Left cardiac atrium (tissue), 4 donors: ENCODE results near the gene SERP2. TPM values are rescaled to one million over a fixed set of nuclear protein-coding genes. Genes with fewer than 3 reads are reported as not detected.
A peak's percentile ranks its signal among the peaks of the same experiment; 100 is the strongest.

ENCODE experiments used
- ATAC-seq, 2 donors: fragments of 200-7000 bp; cut with Tn5 transposase; one replicate each; pipeline ENCODE4 v1.9.1; 2020; ENCODE audit warnings: mild to moderate bottlenecking in 2 of 2, moderate library complexity in 2 of 2
- DNase-seq: peaks from one replicate; pipeline ENCODE4 v3.0.0-alpha.2; 2020
- intact Hi-C, 2 donors: fragments of 100-400 bp; cut with DNase I; formaldehyde crosslinking; loops; one replicate each; pipeline versions ENCODE4 v1.14.1 to v1.15.1; 2022 to 2023
- total RNA-seq, 2 donors: library from RNA; stranded (reverse); fragmentation: NEBNext Ultra II Directional; extraction: Animal tissue kit (Norgen Biotek cat#: 25700); gene quantifications; one replicate each; pipeline ENCODE4 v1.2.1, GENCODE V29; 2021
- donor health status: DM: no; HTN: yes; CAD: no.
- donor health status: DM: no; HTN: yes; CAD: no; lungs with severe emphysema.
- donor health status: DM: yes; HTN: yes; CAD: no.
- donor health status: Dilated cardiomyopathy.

SERP2 gene
- total RNA-seq, 2 donors from 2014 or later = 12.9 to 14.6 TPM

- ATAC-seq (peak; percentile 49 to 57), DNase-seq (no peak)
- intact Hi-C loops = no loop called here
These were observed 10.3 kb downstream of the SERP2 start for GRCh38 chr13:44383945-44384344.

GRCh38 chr13:44384778-44385177 lies 11.2 kb downstream of the SERP2 start:
- DNase-seq (no peak), ATAC-seq (no peak)
- intact Hi-C loops = no loop called here

- ATAC-seq (peak in 1 of 2 donors; percentile 34), DNase-seq (no peak)
- intact Hi-C loops = no loop called here
These were observed 11.8 kb downstream of the SERP2 start for GRCh38 chr13:44385401-44385800.

GRCh38 chr13:44385847-44386246 lies 12.2 kb downstream of the SERP2 start:
- DNase-seq (no peak), ATAC-seq (peak in 1 of 2 donors; percentile 47)
- intact Hi-C loops = no loop called here

GRCh38 chr13:44386913-44387556 lies 13.4 kb downstream of the SERP2 start:
- DNase-seq = no peak
- intact Hi-C loops = no loop called here
- ATAC-seq = no peak

- DNase-seq = peak; percentile 35
- peak; percentile 57 to 85 for ATAC-seq
- intact Hi-C loops = no loop called here
These were observed 14.9 kb downstream of the SERP2 start for GRCh38 chr13:44388427-44389059.

- ATAC-seq = no peak
- no peak for DNase-seq
- intact Hi-C loops = no loop called here
These were observed 15.5 kb downstream of the SERP2 start for GRCh38 chr13:44389060-44389666.

GRCh38 chr13:44389876-44390275 lies 16.3 kb downstream of the SERP2 start:
- no peak for DNase-seq
- no peak for ATAC-seq
- intact Hi-C loops = no loop called here

- ATAC-seq = peak in 1 of 2 donors; percentile 42
- DNase-seq = peak; percentile 42
- intact Hi-C loops = no loop called here
These were observed 19.8 kb downstream of the SERP2 start for GRCh38 chr13:44393391-44393790.

GRCh38 chr13:44394658-44395057 lies 21.0 kb downstream of the SERP2 start:
- no peak for ATAC-seq

GRCh38 chr13:44395976-44396694 lies 22.5 kb downstream of the SERP2 start:
- DNase-seq = no peak
- intact Hi-C loops = loop anchor here in 1 of 2 donors (5.0 kb wide), 1 partner anchor 36 kb away; no protein-coding TSS in a partner anchor
- ATAC-seq = no peak

More at GRCh38 chr13:44394658-44395057, 21.0 kb downstream of the SERP2 start:
- intact Hi-C loops = loop anchor here in 1 of 2 donors (5.0 kb wide), 1 partner anchor 38 kb away; no protein-coding TSS in a partner anchor
- no peak for DNase-seq

GRCh38 chr13:44396701-44397580 lies 23.3 kb downstream of the SERP2 start:
- peak; percentile 80 to 82 for ATAC-seq
- DNase-seq = peak; percentile 36
- intact Hi-C loops = loop anchor here in 1 of 2 donors (5.0 kb wide), 1 partner anchor 35 kb away; no protein-coding TSS in a partner anchor

- intact Hi-C loops = loop anchor here in 1 of 2 donors (5.0 kb wide), 1 partner anchor 35 kb away; no protein-coding TSS in a partner anchor
- DNase-seq (no peak), ATAC-seq (no peak)
These were observed 24.2 kb downstream of the SERP2 start for GRCh38 chr13:44397766-44398223.

GRCh38 chr13:44398606-44399005 lies 25.0 kb downstream of the SERP2 start:
- intact Hi-C loops = loop anchor here in 1 of 2 donors (5.0 kb wide), 1 partner anchor 34 kb away; no protein-coding TSS in a partner anchor
- ATAC-seq (no peak), DNase-seq (no peak)

- no peak for ATAC-seq
- intact Hi-C loops = loop anchor here in 1 of 2 donors (5.0 kb wide), 1 partner anchor 33 kb away; no protein-coding TSS in a partner anchor
- no peak for DNase-seq
These were observed 25.4 kb downstream of the SERP2 start for GRCh38 chr13:44399074-44399473.

- intact Hi-C loops = loop anchor here in 1 of 2 donors (10.0 kb wide), 1 partner anchor 76 kb away; no protein-coding TSS in a partner anchor
- ATAC-seq (no peak), DNase-seq (no peak)
These were observed 27.1 kb downstream of the SERP2 start for GRCh38 chr13:44400736-44401135.

- DNase-seq = no peak
- intact Hi-C loops = loop anchor here in 1 of 2 donors (10.0 kb wide), 1 partner anchor 77 kb away; no protein-coding TSS in a partner anchor
These were observed 28.0 kb downstream of the SERP2 start for GRCh38 chr13:44401577-44401976.

GRCh38 chr13:44402899-44403445 lies 29.3 kb downstream of the SERP2 start:
- no peak for DNase-seq
- no peak for ATAC-seq
- intact Hi-C loops = loop anchor here in 1 of 2 donors (10.0 kb wide), 1 partner anchor 78 kb away; no protein-coding TSS in a partner anchor

More at GRCh38 chr13:44401577-44401976, 28.0 kb downstream of the SERP2 start:
- no peak for ATAC-seq
